ENCODE measurements around the gene ADAMTS3.

ADAMTS3 gene

DNA sequence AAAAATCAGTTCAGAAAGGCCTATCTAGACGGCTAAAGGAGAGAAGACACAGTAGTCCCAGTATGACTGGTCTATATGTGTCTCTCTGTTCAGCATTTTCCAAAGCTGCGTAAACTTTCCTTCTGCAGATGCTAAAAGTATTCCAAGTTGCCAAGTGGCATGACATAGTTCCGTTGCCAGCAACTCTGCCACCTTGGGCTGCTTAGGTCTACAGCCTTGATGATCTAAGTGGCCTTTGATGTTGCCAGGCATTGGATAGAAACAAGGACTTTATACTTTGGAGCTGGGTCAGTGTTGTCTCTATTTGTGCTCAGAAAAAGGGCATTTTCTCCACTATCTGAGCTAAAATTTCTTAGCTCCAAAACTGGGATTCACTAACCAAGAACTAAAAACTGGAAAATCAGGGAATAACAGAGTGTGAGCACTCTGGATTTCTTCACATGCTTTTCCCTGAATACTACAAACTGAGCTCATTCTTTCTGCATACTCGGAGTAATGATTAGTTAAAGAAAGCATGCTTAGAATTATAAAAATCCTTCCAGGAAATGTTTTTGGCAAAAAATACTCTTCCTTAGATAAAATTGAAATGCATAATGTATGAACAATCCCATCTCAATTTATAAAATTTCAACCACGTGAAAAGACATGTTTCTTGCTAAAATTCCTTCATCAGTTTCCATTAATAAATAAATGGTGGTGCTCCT lies 191.4 kb downstream of the ADAMTS3 start:
- TF ChIP-seq, protein P1, sequence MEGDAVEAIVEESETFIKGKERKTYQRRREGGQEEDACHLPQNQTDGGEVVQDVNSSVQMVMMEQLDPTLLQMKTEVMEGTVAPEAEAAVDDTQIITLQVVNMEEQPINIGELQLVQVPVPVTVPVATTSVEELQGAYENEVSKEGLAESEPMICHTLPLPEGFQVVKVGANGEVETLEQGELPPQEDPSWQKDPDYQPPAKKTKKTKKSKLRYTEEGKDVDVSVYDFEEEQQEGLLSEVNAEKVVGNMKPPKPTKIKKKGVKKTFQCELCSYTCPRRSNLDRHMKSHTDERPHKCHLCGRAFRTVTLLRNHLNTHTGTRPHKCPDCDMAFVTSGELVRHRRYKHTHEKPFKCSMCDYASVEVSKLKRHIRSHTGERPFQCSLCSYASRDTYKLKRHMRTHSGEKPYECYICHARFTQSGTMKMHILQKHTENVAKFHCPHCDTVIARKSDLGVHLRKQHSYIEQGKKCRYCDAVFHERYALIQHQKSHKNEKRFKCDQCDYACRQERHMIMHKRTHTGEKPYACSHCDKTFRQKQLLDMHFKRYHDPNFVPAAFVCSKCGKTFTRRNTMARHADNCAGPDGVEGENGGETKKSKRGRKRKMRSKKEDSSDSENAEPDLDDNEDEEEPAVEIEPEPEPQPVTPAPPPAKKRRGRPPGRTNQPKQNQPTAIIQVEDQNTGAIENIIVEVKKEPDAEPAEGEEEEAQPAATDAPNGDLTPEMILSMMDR (IDR thresholded peaks at IDR 0.05): no peak
- H3K27me3 ChIP-seq: no peaks in the 10 kb centered on the region
- H3K27ac ChIP-seq: no peak overlapping the region
- H3K9me3 ChIP-seq: no peaks in the 10 kb centered on the region
- H3K4me1 ChIP-seq (ENCODE audit: control insufficient read depth in 1 of 2, insufficient read depth in 1 of 2, low read depth in 1 of 2, low read length in 1 of 2): no peaks in the 10 kb centered on the region
- no peaks in the 10 kb centered on the region for H3K36me3 ChIP-seq
- H3K4me3 ChIP-seq (ENCODE audit: low read depth in 1 of 2, low read length in 1 of 2): no peak overlapping the region

DNA sequence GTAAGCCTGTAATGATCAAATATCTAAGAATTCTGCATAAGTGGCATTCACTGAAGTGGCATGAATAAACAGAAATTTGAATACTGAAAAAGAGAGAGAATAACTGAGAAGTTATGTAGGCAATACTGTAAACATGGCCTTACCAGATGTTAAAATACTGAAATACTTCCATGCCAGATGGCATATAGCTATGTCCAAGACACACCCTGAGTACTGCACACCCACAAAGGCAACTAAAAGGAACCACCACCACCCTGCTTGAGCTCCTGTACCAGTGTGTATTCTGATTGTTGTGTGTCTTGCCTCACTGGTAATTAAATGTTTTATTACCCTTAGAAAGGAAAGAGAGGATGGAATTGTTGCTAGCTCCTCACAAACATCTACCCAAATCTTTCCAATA lies 192.1 kb downstream of the ADAMTS3 start:
- H3K4me3 ChIP-seq (ENCODE audit: low read depth in 1 of 2, low read length in 1 of 2): no peak overlapping the region
- H3K27ac ChIP-seq: no peak overlapping the region
- H3K36me3 ChIP-seq: no peaks in the 10 kb centered on the region
- no peaks in the 10 kb centered on the region for H3K4me1 ChIP-seq (ENCODE audit: control insufficient read depth in 1 of 2, insufficient read depth in 1 of 2, low read depth in 1 of 2, low read length in 1 of 2)
- TF ChIP-seq, protein P1 (IDR thresholded peaks at IDR 0.05): no peak
- H3K27me3 ChIP-seq: no peaks in the 10 kb centered on the region
- H3K9me3 ChIP-seq: no peaks in the 10 kb centered on the region

DNA sequence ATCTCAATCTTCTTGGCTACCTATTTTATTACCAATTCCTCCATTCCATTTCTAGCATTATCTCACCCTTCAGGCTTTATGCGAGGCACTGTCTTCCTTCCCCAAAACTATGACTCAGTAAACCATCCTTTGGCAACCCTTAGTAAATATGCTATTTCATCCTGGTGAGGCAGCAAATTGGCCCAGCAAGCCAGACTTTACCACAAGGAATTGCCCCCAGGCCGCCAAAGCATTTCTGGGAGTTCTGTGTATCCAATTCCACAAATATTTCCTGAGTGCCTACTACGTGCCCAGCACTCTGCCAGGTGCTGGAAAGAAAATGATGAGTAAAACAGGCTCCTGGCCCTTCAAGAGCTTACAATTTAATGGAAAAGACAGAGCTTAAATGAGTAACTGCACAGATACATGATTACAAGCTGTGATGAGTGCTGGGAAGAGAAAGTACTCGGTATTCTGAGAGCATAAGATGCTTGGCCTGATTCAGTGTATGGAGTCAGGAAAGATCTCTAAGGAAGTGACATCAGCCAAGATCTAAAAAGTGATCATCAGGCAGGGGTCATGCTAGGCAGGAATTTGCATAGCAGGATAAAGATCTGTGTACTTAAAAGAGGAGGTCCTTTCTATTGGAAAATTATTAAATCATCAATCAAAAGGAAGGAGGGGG lies 193.8 kb downstream of the ADAMTS3 start:
- no peaks in the 10 kb centered on the region for H3K4me1 ChIP-seq (ENCODE audit: control insufficient read depth in 1 of 2, insufficient read depth in 1 of 2, low read depth in 1 of 2, low read length in 1 of 2)
- no peaks in the 10 kb centered on the region for H3K36me3 ChIP-seq
- no peak overlapping the region for H3K4me3 ChIP-seq (ENCODE audit: low read depth in 1 of 2, low read length in 1 of 2)
- no peaks in the 10 kb centered on the region for H3K9me3 ChIP-seq
- TF ChIP-seq, protein P1 (IDR thresholded peaks at IDR 0.05): no peak
- no peak overlapping the region for H3K27ac ChIP-seq
- H3K27me3 ChIP-seq: no peaks in the 10 kb centered on the region

DNA sequence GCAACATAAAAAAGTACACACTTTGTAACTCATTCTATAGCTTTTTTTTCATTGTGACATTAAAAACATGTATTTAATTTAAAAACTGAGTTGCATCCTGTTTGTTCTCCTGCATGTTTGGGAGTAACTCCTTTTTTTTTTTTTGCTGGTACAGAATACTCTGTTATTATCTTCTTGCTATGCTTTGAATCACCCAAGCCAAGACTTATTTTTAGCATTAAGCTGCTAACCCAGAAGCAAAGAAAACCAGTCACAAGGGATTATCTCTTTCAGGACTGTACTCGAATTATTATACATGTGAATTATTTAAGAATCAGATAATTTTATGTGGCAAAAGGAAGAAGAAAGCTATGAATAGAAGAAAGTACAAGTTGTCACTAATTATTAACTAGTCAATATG lies 194.9 kb downstream of the ADAMTS3 start:
- Histone ChIP-seq H3K36me3 (no peaks in the 10 kb centered on the region), H3K4me1 (ENCODE audit: control insufficient read depth in 1 of 2, insufficient read depth in 1 of 2, low read depth in 1 of 2, low read length in 1 of 2) (no peaks in the 10 kb centered on the region), H3K9me3 (no peaks in the 10 kb centered on the region), H3K27me3 (no peaks in the 10 kb centered on the region), H3K27ac (no peak overlapping the region), H3K4me3 (ENCODE audit: low read depth in 1 of 2, low read length in 1 of 2) (no peak overlapping the region)
- TF ChIP-seq, protein P1 (IDR thresholded peaks at IDR 0.05): no peak

DNA sequence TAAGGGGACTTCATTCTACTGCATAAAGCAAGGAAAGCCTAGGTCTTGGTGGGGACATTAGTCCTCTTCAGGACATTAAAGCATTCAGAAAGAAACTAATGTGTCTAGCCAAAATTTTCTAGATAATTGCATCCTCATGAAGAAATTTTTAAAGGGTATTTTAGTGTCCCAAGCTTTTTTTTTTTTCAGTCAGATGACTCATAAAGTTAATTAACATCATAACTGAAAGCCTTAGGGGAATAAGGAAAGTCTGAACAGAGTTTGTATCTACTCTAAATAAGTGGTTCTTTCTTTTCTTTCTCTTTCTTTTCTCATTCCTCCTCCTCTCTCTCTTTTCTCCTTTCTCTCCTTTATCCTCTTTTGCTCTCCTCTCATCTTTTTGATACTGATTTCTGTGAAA lies 202.4 kb downstream of the ADAMTS3 start:
- no peak overlapping the region for H3K27ac ChIP-seq
- H3K9me3 ChIP-seq: no peaks in the 10 kb centered on the region
- no peaks in the 10 kb centered on the region for H3K27me3 ChIP-seq
- H3K36me3 ChIP-seq: no peaks in the 10 kb centered on the region
- H3K4me1 ChIP-seq (ENCODE audit: control insufficient read depth in 1 of 2, insufficient read depth in 1 of 2, low read depth in 1 of 2, low read length in 1 of 2): no peaks in the 10 kb centered on the region
- TF ChIP-seq, protein P1 (IDR thresholded peaks at IDR 0.05): no peak
- H3K4me3 ChIP-seq (ENCODE audit: low read depth in 1 of 2, low read length in 1 of 2): no peak overlapping the region

All from neutrophil (primary cell).